H1 (cell line): ENCODE data around the gene TMEM151B. TPM values are rescaled to one million over a fixed set of nuclear protein-coding genes. Genes with fewer than 3 reads are reported as not detected.

ENCODE experiments used
- CTCF ChIA-PET: fragments of 300-600 bp; sonication (Branson Sonifier 250); formaldehyde crosslinking; loops from one replicate; lab custom pipeline; 2021; ENCODE audit not compliant: partially characterized antibody; lab: Charles Lee
- POLR2A ChIA-PET: fragments of 300-600 bp; sonication (Branson Sonifier 250); formaldehyde crosslinking; loops from one replicate; lab custom pipeline; 2021; ENCODE audit warnings: inconsistent platforms; ENCODE audit not compliant: partially characterized antibody; lab: Charles Lee
- DNase-seq, 2 experiments: peaks; one replicate each; pipeline versions ENCODE4 v3.0.0 to v3.0.0-alpha.2; 2010 to 2022; ENCODE audit warnings: low spot score in 2 of 2, low read depth in 1 of 2, mixed read lengths in 1 of 2
- FAIRE-seq: peaks from 2 replicates; lab custom pipeline; 2011; peaks lifted over from hg19 to GRCh38; lab: Jason Lieb, UNC
- H2AFZ ChIP-seq: 2 replicates; pipeline ENCODE4 v1.8.1; 2012; ENCODE audit warnings: low read length, inconsistent platforms
- H2AK5ac ChIP-seq: 2 replicates; pipeline ENCODE4 v1.6.1; 2013; ENCODE audit warnings: low read depth, low read length
- H2BK120ac ChIP-seq: replicated peaks from 2 replicates; pipeline ENCODE3; 2013; ENCODE audit warnings: low read depth, low read length, inconsistent platforms
- H2BK12ac ChIP-seq: 2 replicates; pipeline ENCODE4 v1.6.1; 2013; ENCODE audit warnings: low read depth, low read length
- H2BK15ac ChIP-seq: 2 replicates; pipeline ENCODE4 v1.6.1; 2013; ENCODE audit warnings: low read length
- H2BK20ac ChIP-seq: 2 replicates; pipeline ENCODE4 v1.6.1; 2013; ENCODE audit warnings: low read length
- H2BK5ac ChIP-seq: 2 replicates; pipeline ENCODE4 v1.6.1; 2013; ENCODE audit warnings: low read depth, low read length
- H3K14ac ChIP-seq: 2 replicates; pipeline ENCODE4 v1.6.1; 2013; ENCODE audit warnings: inconsistent platforms; ENCODE audit not compliant: insufficient read length
- H3K18ac ChIP-seq: 2 replicates; pipeline ENCODE4 v1.6.1; 2013; ENCODE audit warnings: low read length; ENCODE audit errors: extremely low read depth
- H3K23ac ChIP-seq: 2 replicates; pipeline ENCODE4 v1.6.1; 2013; ENCODE audit warnings: inconsistent platforms; ENCODE audit not compliant: insufficient read length
- H3K23me2 ChIP-seq: 2 replicates; pipeline ENCODE4 v1.6.1; 2013; ENCODE audit warnings: low read depth, low read length
- H3K27ac ChIP-seq: 2 replicates; pipeline ENCODE4 v1.6.1; 2011; ENCODE audit warnings: low read depth, low read length, inconsistent platforms
- H3K27me3 ChIP-seq, 4 experiments: replicated peaks in 1 of 4; 1 replicate in 1 of 4; 2 replicates in 3 of 4; pipeline versions ENCODE4 v1.6.1 to v1.8.1; 2011 to 2013; ENCODE audit warnings: low read length in 3 of 4, mild to moderate bottlenecking in 3 of 4, inconsistent platforms in 2 of 4, mixed read lengths in 2 of 4, moderate library complexity in 1 of 4; ENCODE audit not compliant: control insufficient read depth in 3 of 4, insufficient read depth in 3 of 4; ENCODE audit errors: extremely low read depth in 1 of 4
- H3K36me3 ChIP-seq, 4 experiments: 2 replicates each; pipeline versions ENCODE4 v1.6.1 to v1.8.1; 2011 to 2013; ENCODE audit warnings: mild to moderate bottlenecking in 4 of 4, low read length in 3 of 4, moderate library complexity in 2 of 4, control low read depth in 1 of 4, inconsistent platforms in 1 of 4; ENCODE audit not compliant: insufficient read depth in 4 of 4, control insufficient read depth in 2 of 4
- H3K4ac ChIP-seq: replicated peaks from 2 replicates; pipeline ENCODE3; 2013; ENCODE audit warnings: low read length, low read depth, mixed read lengths, inconsistent platforms; ENCODE audit not compliant: insufficient read length
- H3K4me1 ChIP-seq, 4 experiments: replicated peaks in 1 of 4; 1 replicate in 1 of 4; 2 replicates in 3 of 4; pipeline versions ENCODE4 v1.6.1 to v1.8.1; 2011 to 2013; ENCODE audit warnings: low read length in 3 of 4, inconsistent platforms in 2 of 4, mixed read lengths in 1 of 4; ENCODE audit not compliant: insufficient read depth in 4 of 4, control insufficient read depth in 3 of 4
- H3K4me2 ChIP-seq, 2 experiments: 2 replicates each; pipeline versions ENCODE4 v1.6.1 to v1.8.1; 2011 to 2013; ENCODE audit warnings: low read depth in 2 of 2, low read length in 2 of 2, control low read depth in 1 of 2, inconsistent platforms in 1 of 2, mild to moderate bottlenecking in 1 of 2; ENCODE audit not compliant: insufficient read depth in 1 of 2
- H3K4me3 ChIP-seq, 4 experiments: fragments of 200-600, 300-600 bp in 1 of 4; sonication (generic), shearing (Covaris generic), sonication (Bioruptor Twin) in 1 of 4; 2 replicates each; pipeline versions ENCODE4 v1.5.1 to v1.8.1; 2011 to 2016; ENCODE audit warnings: low read length in 4 of 4, low read depth in 3 of 4, control low read depth in 2 of 4, inconsistent platforms in 2 of 4, mild to moderate bottlenecking in 2 of 4, mixed read lengths in 1 of 4, moderate library complexity in 1 of 4; ENCODE audit not compliant: insufficient read depth in 2 of 4; ENCODE audit errors: extremely low read depth in 1 of 4
- H3K56ac ChIP-seq: replicated peaks from 2 replicates; pipeline ENCODE3; 2013; ENCODE audit warnings: low read depth, mild to moderate bottlenecking, mixed read lengths, low read length, inconsistent platforms; ENCODE audit not compliant: insufficient read length
- H3K79me1 ChIP-seq: 2 replicates; pipeline ENCODE4 v1.6.1; 2013; ENCODE audit warnings: low read depth, low read length, control low read depth
- H3K79me2 ChIP-seq, 2 experiments: 2 replicates each; pipeline versions ENCODE4 v1.6.1 to v1.8.1; 2012 to 2013; ENCODE audit warnings: low read length in 2 of 2, mild to moderate bottlenecking in 2 of 2, inconsistent platforms in 1 of 2; ENCODE audit not compliant: insufficient read depth in 2 of 2, control insufficient read depth in 1 of 2
- H3K9ac ChIP-seq, 4 experiments: replicated peaks in 1 of 4; 1 replicate in 1 of 4; 2 replicates in 3 of 4; pipeline versions ENCODE4 v1.6.1 to v1.8.1; 2011 to 2013; ENCODE audit warnings: low read depth in 3 of 4, low read length in 3 of 4, control low read depth in 2 of 4, mild to moderate bottlenecking in 2 of 4, moderate library complexity in 2 of 4, inconsistent platforms in 1 of 4; ENCODE audit errors: extremely low read depth in 1 of 4
- H3K9me3 ChIP-seq, 2 experiments: 2 replicates each; pipeline versions ENCODE4 v1.6.1 to v1.8.1; 2012 to 2013; ENCODE audit warnings: mild to moderate bottlenecking in 2 of 2, moderate library complexity in 2 of 2, control low read depth in 1 of 2, inconsistent platforms in 1 of 2, low read depth in 1 of 2, low read length in 1 of 2, mixed read lengths in 1 of 2; ENCODE audit not compliant: insufficient read depth in 2 of 2
- H4K20me1 ChIP-seq, 2 experiments: replicated peaks in 1 of 2; 2 replicates each; pipeline versions ENCODE3 to v1.8.1; 2011 to 2013; ENCODE audit warnings: inconsistent platforms in 2 of 2, low read length in 2 of 2, mild to moderate bottlenecking in 1 of 2; ENCODE audit not compliant: insufficient read depth in 2 of 2, control insufficient read depth in 1 of 2
- H4K5ac ChIP-seq: 2 replicates; pipeline ENCODE4 v1.6.1; 2013; ENCODE audit warnings: low read length, low read depth, mixed read lengths, inconsistent platforms; ENCODE audit not compliant: insufficient read length
- H4K8ac ChIP-seq: 2 replicates; pipeline ENCODE4 v1.8.0; 2013; ENCODE audit warnings: mild to moderate bottlenecking, moderate library complexity, low read length, inconsistent platforms; ENCODE audit not compliant: insufficient read depth; ENCODE audit errors: extremely low read depth
- H4K91ac ChIP-seq: replicated peaks from 2 replicates; pipeline ENCODE3; 2013; ENCODE audit warnings: low read length, mixed read lengths, inconsistent platforms; ENCODE audit not compliant: insufficient read length
- CTBP2 ChIP-seq: IDR thresholded peaks from 2 replicates; pipeline ENCODE4 v1.7.0; 2011; ENCODE audit warnings: borderline replicate concordance, mild to moderate bottlenecking, moderate library complexity, mixed read lengths, low read length; ENCODE audit not compliant: insufficient read depth, insufficient read length
- KDM4A ChIP-seq: IDR thresholded peaks from one replicate; pipeline ENCODE4 v1.7.1; 2012; ENCODE audit warnings: low read depth, mild to moderate bottlenecking, moderate library complexity, low read length, inconsistent platforms; ENCODE audit not compliant: severe bottlenecking
- SIRT6 ChIP-seq: IDR thresholded peaks from one replicate; pipeline ENCODE4 v1.7.1; 2012; ENCODE audit warnings: low read length, inconsistent platforms
- SP1 ChIP-seq: IDR thresholded peaks from 2 replicates; pipeline ENCODE4 v1.6.1; 2011; ENCODE audit warnings: low read depth, low read length
- TAF7 ChIP-seq: optimal IDR thresholded peaks from 2 replicates; pipeline ENCODE3; 2011; ENCODE audit warnings: low read depth, mild to moderate bottlenecking, inconsistent platforms, low read length, moderate library complexity, borderline replicate concordance
- WGBS, 2 experiments: shearing (Covaris generic) in 1 of 2; methylation state at CpG; one replicate each; pipeline versions ENCODE4 v1.1.6 to v1.1.7; 2013 to 2015; ENCODE audit warnings: low lambda C conversion rate in 2 of 2, mixed read lengths in 2 of 2, inconsistent platforms in 1 of 2, low coverage in 1 of 2, missing lambda C conversion rate in 1 of 2; ENCODE audit not compliant: insufficient replicate concordance in 2 of 2, insufficient coverage in 1 of 2, insufficient read length in 1 of 2; ENCODE audit errors: extremely low coverage in 1 of 2, missing lambda C conversion rate in 1 of 2; 5-methylcytosine and 5-hydroxymethylcytosine counted together
- polyA plus RNA-seq, 7 experiments: library from polyadenylated mRNA; depleted of rRNA in 3 of 7; stranded (reverse) in 5 of 7; unstranded in 2 of 7; fragments of >200 nt in 5 of 7; fragments of 200-250 nt in 2 of 7; gene quantifications; 1 replicate in 5 of 7; 2 replicates in 1 of 7; 4 replicates in 1 of 7; pipeline versions ENCODE4 v1.2.1 to v1.2.3, GENCODE V29; 2011 to 2013; ENCODE audit warnings: missing spikeins in 2 of 7, mixed read lengths in 2 of 7
- total RNA-seq: library from RNA; stranded (reverse); fragmentation: NEBNext Ultra II Directional; extraction: Animal tissue kit (Norgen Biotek cat#: 25700); gene quantifications from 2 replicates; pipeline ENCODE4 v1.2.1, GENCODE V29; 2021

TMEM151B gene
- total and polyA plus RNA-seq, 2 of the 8 experiments (the other 6 are each of a cell fraction or from before 2014, with no cell fraction given), result 8.0 to 15.5 TPM

GRCh38 chr6:44262467-44263353 is 7.5 kb upstream of the TMEM151B start:
- H3K4me2 ChIP-seq, result peak overlapping the region; percentile 50 to 91
- no peak overlapping the region for H3K23ac ChIP-seq
- POLR2A ChIA-PET, result interaction anchor here (0.6 to 15.1 kb wide), 8 partner anchors 8 to 676 kb away, joined by 3 to 581 read pairs (median 5); partner anchors contain the start of genes HSP90AB1, SLC35B2 and TMEM151B
- no peak overlapping the region for H3K18ac ChIP-seq
- H3K27me3 ChIP-seq, result no peaks in the 10 kb centered on the region; a peak in 1 of 7 replicates
- H4K20me1 ChIP-seq, result peaks cover 1 to 5% of the 10 kb centered on the region in 2 experiments
- FAIRE-seq, result no peak
- no peak overlapping the region for H2BK20ac ChIP-seq
- H2BK12ac ChIP-seq, result no peak overlapping the region
- TF ChIP-seq CTBP2, result no peak
- TF ChIP-seq TAF7, result no peak
- no peak for TF ChIP-seq KDM4A
- TF ChIP-seq SIRT6, result no peak
- no peak for TF ChIP-seq SP1
- TF ChIP-seq, all 59 proteins: peak for 0
- CTCF ChIA-PET, result interaction anchor here (0.7 to 19.0 kb wide), 14 partner anchors 8 to 167 kb away, joined by 3 to 330 read pairs (median 4); partner anchors contain the start of genes AARS2 and HSP90AB1
- no peak overlapping the region; the same call in 1 of the 2 replicates for H2BK15ac ChIP-seq
- H3K4me3 ChIP-seq, result peak overlapping the region in 3 of 4 experiments; percentile 10 to 80 (median 19); a peak in 4 of 8 replicates
- H3K27ac ChIP-seq, result peak overlapping the region; percentile 22; the same call in 1 of the 2 replicates
- H3K56ac ChIP-seq, result no peak overlapping the region
- peaks cover 3 to 10% (median 7%) of the 10 kb centered on the region in 4 experiments; a peak in 4 of 8 replicates for H3K36me3 ChIP-seq
- no peaks in the 10 kb centered on the region for H3K9me3 ChIP-seq
- H3K79me1 ChIP-seq, result peaks cover 7% of the 10 kb centered on the region; the same call in 1 of the 2 replicates
- peak overlapping the region; percentile 60; the same call in 1 of the 2 replicates for H2BK5ac ChIP-seq
- no peak overlapping the region for H4K8ac ChIP-seq
- peaks cover 0 to 10% of the 10 kb centered on the region in 2 experiments; a peak in 1 of 4 replicates for H3K79me2 ChIP-seq
- H3K23me2 ChIP-seq, result peaks cover 9% of the 10 kb centered on the region
- 0 out of 2 replicates have a peak overlapping the region, but pooled peaks have one; percentile 42 for H2AK5ac ChIP-seq
- H4K91ac ChIP-seq, result no peak overlapping the region
- no peak overlapping the region for H3K4ac ChIP-seq
- no peak overlapping the region for H3K14ac ChIP-seq
- no peak overlapping the region for H4K5ac ChIP-seq
- WGBS, 2 experiments, result 77% methylated on average over 7 of the region's 7 CpGs; no CpG with 5 or more reads in 1 of the 2 experiments
- H3K4me1 ChIP-seq, result peaks cover 6 to 33% (median 16%) of the 10 kb centered on the region in 4 experiments
- no peak overlapping the region for H2BK120ac ChIP-seq
- no peak overlapping the region for H2AFZ ChIP-seq
- H3K9ac ChIP-seq, result peak overlapping the region in 2 of 4 experiments; percentile 20 to 30; a peak in 2 of 7 replicates
- no peak for DNase-seq
